SK-N-SH treated with all-trans-retinoic acid at 6 μM for 48 hours (cell line): ENCODE data around the gene LOXL3.

Experiments used
- BACH2 ChIP-seq: fragments of 250-450 bp; sonication (Bioruptor Pico); IDR thresholded peaks from 2 replicates; pipeline ENCODE4 v1.9.0; 2021; ENCODE audit warnings: mild to moderate bottlenecking, borderline replicate concordance
- PATZ1 ChIP-seq: fragments of 250-450 bp; sonication (Bioruptor Pico); IDR thresholded peaks from 2 replicates; pipeline ENCODE4 v1.8.0; 2020; ENCODE audit warnings: mild to moderate bottlenecking, moderate library complexity, borderline replicate concordance
- ZC3H10 ChIP-seq: fragments of 250-450 bp; sonication (Bioruptor Pico); IDR thresholded peaks from 2 replicates; pipeline ENCODE4 v1.5.1; 2021; ENCODE audit warnings: mild to moderate bottlenecking, moderate library complexity
- ZFP3 ChIP-seq: fragments of 250-450 bp; sonication (Bioruptor Pico); IDR thresholded peaks from 2 replicates; pipeline ENCODE4 v1.5.0; 2020; ENCODE audit warnings: mild to moderate bottlenecking, moderate library complexity
- ZNF565 ChIP-seq: fragments of 450-650 bp; formaldehyde crosslinking; conservative IDR thresholded peaks from 2 replicates; pipeline ENCODE4 v1.5.0; 2020; ENCODE audit warnings: low read depth, mild to moderate bottlenecking, moderate library complexity

GRCh38 chr2:74525717-74526648 lies 27.8 kb downstream of the LOXL3 start, which contains the start of gene DQX1:
- no peak for TF ChIP-seq ZNF565 (CRISPR knock-in tag)
- no peak for TF ChIP-seq PATZ1 (CRISPR knock-in tag)
- TF ChIP-seq BACH2 (CRISPR knock-in tag) = no peak
- TF ChIP-seq ZFP3 (CRISPR knock-in tag) = no peak
- TF ChIP-seq ZC3H10 (CRISPR knock-in tag) = no peak
